ENCODE data around the gene RPS6KA3. TPM values are rescaled to one million over a fixed set of nuclear protein-coding genes. Genes with fewer than 3 reads are reported as not detected.

The RPS6KA3 gene
- total RNA-seq, 1 experiment from 2014 or later = 14.6 TPM

DNA sequence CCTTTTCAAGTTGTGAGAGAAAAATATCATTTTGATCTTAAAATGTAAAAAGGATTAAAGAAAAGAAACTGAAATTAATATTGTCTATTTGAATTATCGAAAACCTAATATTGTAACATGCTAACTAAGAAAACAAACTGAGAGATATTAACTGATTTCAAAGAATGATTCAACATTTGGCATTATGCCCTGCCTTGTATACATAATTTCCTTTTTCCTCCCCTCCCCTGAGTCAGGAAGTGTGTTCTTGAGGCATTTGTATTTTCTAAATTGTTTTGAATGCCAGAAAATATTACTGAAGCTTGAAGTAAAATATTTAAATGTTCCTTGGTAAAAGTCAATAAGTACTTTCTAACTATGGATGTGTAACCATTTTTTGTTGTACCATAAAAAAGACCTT lies 49.4 kb downstream of the RPS6KA3 start:
- Mint-ChIP-seq H3K4me3 (no peak overlapping the region), H3K36me3 (no peaks in the 10 kb centered on the region)

DNA sequence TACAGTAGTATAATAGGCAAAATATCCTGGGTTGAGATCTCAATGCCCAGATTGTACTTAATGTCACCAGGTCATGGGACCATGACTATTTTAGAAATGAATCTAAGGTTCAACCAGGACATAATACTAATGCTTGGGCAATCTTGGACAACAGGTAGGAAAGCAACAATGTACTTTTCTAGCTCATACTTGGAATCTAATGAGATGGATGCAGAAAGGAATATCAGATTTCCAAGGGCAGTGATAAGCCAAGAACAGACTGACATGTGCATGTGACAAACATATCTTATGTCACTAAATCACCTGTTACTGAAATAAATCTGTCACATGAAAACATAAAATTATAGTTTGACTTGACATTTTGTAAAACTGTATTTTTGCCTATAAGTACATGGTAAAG lies 51.1 kb downstream of the RPS6KA3 start:
- CTCF ChIA-PET = no interaction called here
- Mint-ChIP-seq H3K36me3 (no peaks in the 10 kb centered on the region), H3K4me3 (no peak overlapping the region), H3K27ac (no peak overlapping the region), H3K4me1 (peaks cover 38% of the 10 kb centered on the region), H3K27me3 (ENCODE audit: low read depth) (no peaks in the 10 kb centered on the region), H3K9me3 (no peaks in the 10 kb centered on the region)
- ATAC-seq (no peak), DNase-seq (ENCODE audit: low spot score) (no peak)
- POLR2A ChIA-PET = no interaction called here
- no peak for TF ChIP-seq JUN (CRISPR knock-in tag; IDR thresholded peaks at IDR 0.05)
- TF ChIP-seq RELA (CRISPR knock-in tag; IDR thresholded peaks at IDR 0.05; ENCODE audit: borderline replicate concordance) = no peak
- TF ChIP-seq, protein P1, sequence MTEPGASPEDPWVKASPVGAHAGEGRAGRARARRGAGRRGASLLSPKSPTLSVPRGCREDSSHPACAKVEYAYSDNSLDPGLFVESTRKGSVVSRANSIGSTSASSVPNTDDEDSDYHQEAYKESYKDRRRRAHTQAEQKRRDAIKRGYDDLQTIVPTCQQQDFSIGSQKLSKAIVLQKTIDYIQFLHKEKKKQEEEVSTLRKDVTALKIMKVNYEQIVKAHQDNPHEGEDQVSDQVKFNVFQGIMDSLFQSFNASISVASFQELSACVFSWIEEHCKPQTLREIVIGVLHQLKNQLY (CRISPR knock-in tag; IDR thresholded peaks at IDR 0.05) = no peak
- TF ChIP-seq ZNF671 (CRISPR knock-in tag; IDR thresholded peaks at IDR 0.05) = no peak
- TF ChIP-seq HMGA2 (CRISPR knock-in tag; IDR thresholded peaks at IDR 0.05) = no peak
- TF ChIP-seq FOXP1 (CRISPR knock-in tag; IDR thresholded peaks at IDR 0.05; ENCODE audit: borderline replicate concordance) = no peak
- no peak for TF ChIP-seq NR1H2 (CRISPR knock-in tag; IDR thresholded peaks at IDR 0.05)
- TF ChIP-seq ETV6 (CRISPR knock-in tag; IDR thresholded peaks at IDR 0.05) = no peak
- no peak for TF ChIP-seq CREM (CRISPR knock-in tag; IDR thresholded peaks at IDR 0.05)
- TF ChIP-seq, protein P2, sequence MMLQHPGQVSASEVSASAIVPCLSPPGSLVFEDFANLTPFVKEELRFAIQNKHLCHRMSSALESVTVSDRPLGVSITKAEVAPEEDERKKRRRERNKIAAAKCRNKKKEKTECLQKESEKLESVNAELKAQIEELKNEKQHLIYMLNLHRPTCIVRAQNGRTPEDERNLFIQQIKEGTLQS (CRISPR knock-in tag; conservative IDR thresholded peaks at IDR 0.05) = no peak
- no peak for TF ChIP-seq ATF1 (CRISPR knock-in tag; IDR thresholded peaks at IDR 0.05)
- TF ChIP-seq, protein P3, sequence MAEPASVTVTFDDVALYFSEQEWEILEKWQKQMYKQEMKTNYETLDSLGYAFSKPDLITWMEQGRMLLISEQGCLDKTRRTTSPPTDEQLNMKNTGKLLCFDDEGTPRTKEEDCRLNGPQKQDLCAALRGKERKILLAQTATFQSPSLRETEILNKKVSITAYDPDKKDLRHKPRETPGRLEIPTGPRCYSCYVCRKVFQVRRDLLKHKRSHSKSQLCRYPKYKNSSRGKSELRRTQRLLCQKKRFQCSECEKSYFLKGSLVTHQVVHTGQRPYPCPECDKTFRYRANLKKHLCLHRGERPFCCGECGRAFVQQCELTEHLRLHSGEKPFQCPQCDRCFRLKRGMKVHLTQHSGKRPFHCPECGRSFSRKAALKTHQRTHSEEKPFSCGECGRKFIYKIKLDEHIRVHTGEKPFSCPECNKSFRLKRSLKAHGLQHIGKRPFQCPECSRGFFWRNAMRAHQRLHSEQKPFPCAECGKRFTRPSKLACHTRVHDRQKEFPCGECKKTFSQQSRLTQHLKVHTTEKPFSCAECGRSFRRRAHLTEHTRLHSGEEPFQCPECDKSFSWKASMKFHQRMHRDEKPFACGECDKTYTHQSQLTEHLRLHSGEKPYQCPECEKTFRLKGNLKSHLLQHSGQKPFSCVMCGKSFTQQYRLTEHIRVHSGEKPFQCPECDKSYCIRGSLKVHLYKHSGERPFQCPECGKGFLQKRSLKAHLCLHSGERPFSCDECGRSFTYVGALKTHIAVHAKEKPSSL (CRISPR knock-in tag; conservative IDR thresholded peaks at IDR 0.05) = no peak
- TF ChIP-seq, protein P4, sequence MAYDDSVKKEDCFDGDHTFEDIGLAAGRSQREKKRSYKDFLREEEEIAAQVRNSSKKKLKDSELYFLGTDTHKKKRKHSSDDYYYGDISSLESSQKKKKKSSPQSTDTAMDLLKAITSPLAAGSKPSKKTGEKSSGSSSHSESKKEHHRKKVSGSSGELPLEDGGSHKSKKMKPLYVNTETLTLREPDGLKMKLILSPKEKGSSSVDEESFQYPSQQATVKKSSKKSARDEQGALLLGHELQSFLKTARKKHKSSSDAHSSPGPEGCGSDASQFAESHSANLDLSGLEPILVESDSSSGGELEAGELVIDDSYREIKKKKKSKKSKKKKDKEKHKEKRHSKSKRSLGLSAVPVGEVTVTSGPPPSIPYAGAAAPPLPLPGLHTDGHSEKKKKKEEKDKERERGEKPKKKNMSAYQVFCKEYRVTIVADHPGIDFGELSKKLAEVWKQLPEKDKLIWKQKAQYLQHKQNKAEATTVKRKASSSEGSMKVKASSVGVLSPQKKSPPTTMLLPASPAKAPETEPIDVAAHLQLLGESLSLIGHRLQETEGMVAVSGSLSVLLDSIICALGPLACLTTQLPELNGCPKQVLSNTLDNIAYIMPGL (CRISPR knock-in tag; IDR thresholded peaks at IDR 0.05) = no peak

More for the DNA sequence above, 49.4 kb downstream of the RPS6KA3 start:
- ATAC-seq (no peak), DNase-seq (ENCODE audit: low spot score) (no peak)
- H3K9me3 Mint-ChIP-seq = no peaks in the 10 kb centered on the region
- H3K27me3 Mint-ChIP-seq (ENCODE audit: low read depth) = no peaks in the 10 kb centered on the region
- ChIA-PET CTCF (no interaction called here), POLR2A (no interaction called here)
- TF ChIP-seq JAZF1 (CRISPR knock-in tag; IDR thresholded peaks at IDR 0.05) = no peak
- TF ChIP-seq GTF2I (CRISPR knock-in tag; conservative IDR thresholded peaks at IDR 0.05) = no peak
- no peak for TF ChIP-seq ZNF423 (CRISPR knock-in tag; IDR thresholded peaks at IDR 0.05)
- TF ChIP-seq, protein P3 (CRISPR knock-in tag; conservative IDR thresholded peaks at IDR 0.05) = no peak
- TF ChIP-seq, protein P5, sequence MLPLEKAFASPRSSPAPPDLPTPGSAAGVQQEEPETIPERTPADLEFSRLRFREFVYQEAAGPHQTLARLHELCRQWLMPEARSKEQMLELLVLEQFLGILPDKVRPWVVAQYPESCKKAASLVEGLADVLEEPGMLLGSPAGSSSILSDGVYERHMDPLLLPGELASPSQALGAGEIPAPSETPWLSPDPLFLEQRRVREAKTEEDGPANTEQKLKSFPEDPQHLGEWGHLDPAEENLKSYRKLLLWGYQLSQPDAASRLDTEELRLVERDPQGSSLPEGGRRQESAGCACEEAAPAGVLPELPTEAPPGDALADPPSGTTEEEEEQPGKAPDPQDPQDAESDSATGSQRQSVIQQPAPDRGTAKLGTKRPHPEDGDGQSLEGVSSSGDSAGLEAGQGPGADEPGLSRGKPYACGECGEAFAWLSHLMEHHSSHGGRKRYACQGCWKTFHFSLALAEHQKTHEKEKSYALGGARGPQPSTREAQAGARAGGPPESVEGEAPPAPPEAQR (CRISPR knock-in tag; IDR thresholded peaks at IDR 0.05) = no peak
- TF ChIP-seq, protein P6, sequence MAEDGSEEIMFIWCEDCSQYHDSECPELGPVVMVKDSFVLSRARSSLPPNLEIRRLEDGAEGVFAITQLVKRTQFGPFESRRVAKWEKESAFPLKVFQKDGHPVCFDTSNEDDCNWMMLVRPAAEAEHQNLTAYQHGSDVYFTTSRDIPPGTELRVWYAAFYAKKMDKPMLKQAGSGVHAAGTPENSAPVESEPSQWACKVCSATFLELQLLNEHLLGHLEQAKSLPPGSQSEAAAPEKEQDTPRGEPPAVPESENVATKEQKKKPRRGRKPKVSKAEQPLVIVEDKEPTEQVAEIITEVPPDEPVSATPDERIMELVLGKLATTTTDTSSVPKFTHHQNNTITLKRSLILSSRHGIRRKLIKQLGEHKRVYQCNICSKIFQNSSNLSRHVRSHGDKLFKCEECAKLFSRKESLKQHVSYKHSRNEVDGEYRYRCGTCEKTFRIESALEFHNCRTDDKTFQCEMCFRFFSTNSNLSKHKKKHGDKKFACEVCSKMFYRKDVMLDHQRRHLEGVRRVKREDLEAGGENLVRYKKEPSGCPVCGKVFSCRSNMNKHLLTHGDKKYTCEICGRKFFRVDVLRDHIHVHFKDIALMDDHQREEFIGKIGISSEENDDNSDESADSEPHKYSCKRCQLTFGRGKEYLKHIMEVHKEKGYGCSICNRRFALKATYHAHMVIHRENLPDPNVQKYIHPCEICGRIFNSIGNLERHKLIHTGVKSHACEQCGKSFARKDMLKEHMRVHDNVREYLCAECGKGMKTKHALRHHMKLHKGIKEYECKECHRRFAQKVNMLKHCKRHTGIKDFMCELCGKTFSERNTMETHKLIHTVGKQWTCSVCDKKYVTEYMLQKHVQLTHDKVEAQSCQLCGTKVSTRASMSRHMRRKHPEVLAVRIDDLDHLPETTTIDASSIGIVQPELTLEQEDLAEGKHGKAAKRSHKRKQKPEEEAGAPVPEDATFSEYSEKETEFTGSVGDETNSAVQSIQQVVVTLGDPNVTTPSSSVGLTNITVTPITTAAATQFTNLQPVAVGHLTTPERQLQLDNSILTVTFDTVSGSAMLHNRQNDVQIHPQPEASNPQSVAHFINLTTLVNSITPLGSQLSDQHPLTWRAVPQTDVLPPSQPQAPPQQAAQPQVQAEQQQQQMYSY (CRISPR knock-in tag; IDR thresholded peaks at IDR 0.05) = no peak
- no peak for TF ChIP-seq KAT7 (CRISPR knock-in tag; IDR thresholded peaks at IDR 0.05; ENCODE audit: borderline replicate concordance)
- no peak for TF ChIP-seq NFE2L1 (CRISPR knock-in tag; IDR thresholded peaks at IDR 0.05)
- no peak for TF ChIP-seq ESRRA (CRISPR knock-in tag; IDR thresholded peaks at IDR 0.05; ENCODE audit: borderline replicate concordance)
- TF ChIP-seq GRHL2 (CRISPR knock-in tag; IDR thresholded peaks at IDR 0.05; ENCODE audit: insufficient replicate concordance, severe bottlenecking) = no peak
- TF ChIP-seq CREB1 (CRISPR knock-in tag; IDR thresholded peaks at IDR 0.05) = no peak
- TF ChIP-seq ELF4 (CRISPR knock-in tag; IDR thresholded peaks at IDR 0.05; ENCODE audit: low read depth) = no peak
- TF ChIP-seq, protein P7, sequence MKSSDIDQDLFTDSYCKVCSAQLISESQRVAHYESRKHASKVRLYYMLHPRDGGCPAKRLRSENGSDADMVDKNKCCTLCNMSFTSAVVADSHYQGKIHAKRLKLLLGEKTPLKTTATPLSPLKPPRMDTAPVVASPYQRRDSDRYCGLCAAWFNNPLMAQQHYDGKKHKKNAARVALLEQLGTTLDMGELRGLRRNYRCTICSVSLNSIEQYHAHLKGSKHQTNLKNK (CRISPR knock-in tag; IDR thresholded peaks at IDR 0.05) = no peak
- peaks cover 31% of the 10 kb centered on the region for H3K4me1 Mint-ChIP-seq
- no peak overlapping the region for H3K27ac Mint-ChIP-seq
